Gastroesophageal sphincter (tissue), 3 donors: Measurements from ENCODE around the gene SELENOS.

ENCODE experiments used
- CTCF ChIP-seq, 4 experiments: fragments of 200-600 bp in 2 of 4; fragments of 450-650 bp in 2 of 4; sonication (generic) in 1 of 4; IDR thresholded peaks; one replicate each; pipeline ENCODE4 v1.5.1; 2017 to 2019; ENCODE audit warnings: antibody characterized with exemption in 4 of 4, mild to moderate bottlenecking in 2 of 4, moderate library complexity in 2 of 4
- POLR2AphosphoS5 ChIP-seq: sonication (generic); formaldehyde crosslinking; IDR thresholded peaks from one replicate; pipeline ENCODE4 v1.6.1; 2017; ENCODE audit warnings: antibody characterized with exemption

- TF ChIP-seq CTCF (IDR thresholded peaks at IDR 0.05) (no peak), POLR2AphosphoS5 (no peak)
Observed at GRCh38 chr15:101242160-101242998, 34.9 kb downstream of the SELENOS start.
